Keratinocyte (primary cell): ENCODE measurements around the gene UMODL1.

Experiments
- EZH2 ChIP-seq: IDR thresholded peaks from one replicate; pipeline ENCODE4 v1.6.1; 2012; ENCODE audit warnings: inconsistent platforms, mild to moderate bottlenecking, low read length, moderate library complexity
- TF ChIP-seq, protein P1 (sequence below), 3 experiments: IDR thresholded peaks in 1 of 3; conservative IDR thresholded peaks in 1 of 3; optimal IDR thresholded peaks in 1 of 3; 2 replicates in 2 of 3; 3 replicates in 1 of 3; pipeline versions ENCODE3 to v1.5.1; 2011; ENCODE audit warnings: low read length in 3 of 3, mild to moderate bottlenecking in 3 of 3, moderate library complexity in 2 of 3, control low read depth in 1 of 3, inconsistent platforms in 1 of 3; ENCODE audit not compliant: insufficient read depth in 2 of 3; ENCODE audit errors: extremely low read depth in 1 of 3

DNA sequence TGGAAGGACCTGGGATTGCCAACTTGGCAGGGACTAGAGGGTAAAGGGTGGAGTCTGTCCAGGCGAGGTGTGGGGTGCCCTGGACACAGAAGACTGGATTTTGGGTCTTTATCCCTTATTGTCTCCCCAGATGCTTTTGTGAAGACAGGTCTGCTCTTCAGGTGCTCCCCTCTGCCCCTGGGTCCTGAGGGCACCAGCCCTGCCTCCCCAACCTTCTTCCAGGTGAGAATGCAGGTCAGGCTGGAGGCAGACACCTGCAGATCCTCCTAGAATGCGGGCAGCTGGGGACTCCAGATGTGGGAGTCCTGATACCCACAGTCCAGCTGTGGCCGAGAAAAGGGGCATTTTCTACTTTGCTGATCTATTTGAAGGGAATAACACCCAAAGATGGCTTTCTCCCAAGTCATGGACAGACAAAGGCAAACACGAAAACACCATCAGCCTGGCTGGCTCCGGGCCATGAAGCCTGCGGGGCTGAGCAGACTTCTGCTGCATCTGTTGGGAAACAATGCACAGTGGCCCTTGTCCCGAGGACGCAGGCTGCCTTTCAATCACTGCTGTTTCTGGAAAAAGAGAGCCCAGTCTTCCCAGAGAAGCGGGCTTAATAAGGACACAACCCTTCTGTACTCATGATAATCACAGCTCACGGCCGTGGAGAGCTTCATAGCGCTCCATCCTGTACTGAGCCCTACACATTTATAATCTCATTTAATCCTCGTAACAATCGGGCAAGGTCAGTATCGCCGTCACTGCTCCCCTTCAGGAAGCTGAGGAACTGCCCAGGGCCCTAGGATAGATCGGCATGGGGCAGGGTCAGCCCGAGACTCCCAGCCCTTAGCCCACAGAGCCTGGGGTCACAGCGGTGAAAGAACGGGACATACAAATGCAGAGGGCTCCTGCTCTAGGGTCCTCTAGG, 85.8 kb downstream of the UMODL1 start:
- TF ChIP-seq, protein P1, sequence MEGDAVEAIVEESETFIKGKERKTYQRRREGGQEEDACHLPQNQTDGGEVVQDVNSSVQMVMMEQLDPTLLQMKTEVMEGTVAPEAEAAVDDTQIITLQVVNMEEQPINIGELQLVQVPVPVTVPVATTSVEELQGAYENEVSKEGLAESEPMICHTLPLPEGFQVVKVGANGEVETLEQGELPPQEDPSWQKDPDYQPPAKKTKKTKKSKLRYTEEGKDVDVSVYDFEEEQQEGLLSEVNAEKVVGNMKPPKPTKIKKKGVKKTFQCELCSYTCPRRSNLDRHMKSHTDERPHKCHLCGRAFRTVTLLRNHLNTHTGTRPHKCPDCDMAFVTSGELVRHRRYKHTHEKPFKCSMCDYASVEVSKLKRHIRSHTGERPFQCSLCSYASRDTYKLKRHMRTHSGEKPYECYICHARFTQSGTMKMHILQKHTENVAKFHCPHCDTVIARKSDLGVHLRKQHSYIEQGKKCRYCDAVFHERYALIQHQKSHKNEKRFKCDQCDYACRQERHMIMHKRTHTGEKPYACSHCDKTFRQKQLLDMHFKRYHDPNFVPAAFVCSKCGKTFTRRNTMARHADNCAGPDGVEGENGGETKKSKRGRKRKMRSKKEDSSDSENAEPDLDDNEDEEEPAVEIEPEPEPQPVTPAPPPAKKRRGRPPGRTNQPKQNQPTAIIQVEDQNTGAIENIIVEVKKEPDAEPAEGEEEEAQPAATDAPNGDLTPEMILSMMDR (optimal IDR thresholded peaks at IDR 0.05 in 1 of 3, IDR thresholded peaks at IDR 0.05 in 1 of 3, conservative IDR thresholded peaks at IDR 0.05 in 1 of 3; ENCODE audit: extremely low read depth in 1 of 3, insufficient read depth in 2 of 3, low read length in 3 of 3), result no peak
- TF ChIP-seq EZH2, result no peak
